GM21576 (cell line): Measurements from ENCODE around the gene RNU6-9.

ENCODE experiments used
- ATAC-seq: cut with Tn5 transposase; IDR thresholded peaks from one replicate; pipeline ENCODE4 v1.9.1; 2021; ENCODE audit warnings: mild to moderate bottlenecking, moderate library complexity; ENCODE audit not compliant: unreplicated experiment

RNU6-9 gene

GRCh38 chr19:916645-917322 lies 23.5 kb downstream of the RNU6-9 start:
- ATAC-seq: no peak

DNA sequence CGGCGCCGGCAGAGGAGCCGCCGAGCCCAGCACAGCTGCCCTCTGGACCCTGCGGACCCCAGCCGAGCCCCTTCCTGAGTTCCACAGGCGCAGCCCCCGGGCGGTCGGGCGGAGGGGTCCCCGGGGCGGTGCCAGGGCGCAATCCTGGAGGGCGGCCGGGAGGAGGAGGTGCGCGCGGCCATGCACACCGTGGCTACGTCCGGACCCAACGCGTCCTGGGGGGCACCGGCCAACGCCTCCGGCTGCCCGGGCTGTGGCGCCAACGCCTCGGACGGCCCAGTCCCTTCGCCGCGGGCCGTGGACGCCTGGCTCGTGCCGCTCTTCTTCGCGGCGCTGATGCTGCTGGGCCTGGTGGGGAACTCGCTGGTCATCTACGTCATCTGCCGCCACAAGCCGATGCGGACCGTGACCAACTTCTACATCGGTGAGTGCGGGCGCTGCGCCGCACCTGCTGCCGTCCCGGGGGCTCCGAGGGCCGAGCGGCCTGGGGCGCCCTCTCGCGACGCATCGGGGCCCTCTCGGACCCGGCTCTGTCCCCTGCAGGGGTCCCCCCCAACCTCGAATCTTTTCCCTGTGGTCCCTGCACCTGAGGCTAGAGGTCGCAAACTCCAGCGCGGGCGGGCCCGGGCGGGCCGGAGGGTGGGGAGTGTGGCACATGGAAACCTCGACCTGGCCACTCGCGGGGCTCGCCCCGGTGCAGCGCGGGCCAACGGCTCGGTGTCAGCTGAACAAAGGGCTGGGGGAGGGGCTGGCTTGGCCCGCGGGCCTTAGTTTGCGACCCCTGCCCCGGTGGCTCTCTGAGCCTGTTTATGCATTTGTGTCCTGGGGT lies 24.3 kb downstream of the RNU6-9 start, which contains the start of gene KISS1R:
Gene KISS1R, plus strand, starts transcription at position 11 of the 829 bp plus-strand sequence. Its CDS starts 170 bp downstream, at position 181.
- ATAC-seq: no peak

DNA sequence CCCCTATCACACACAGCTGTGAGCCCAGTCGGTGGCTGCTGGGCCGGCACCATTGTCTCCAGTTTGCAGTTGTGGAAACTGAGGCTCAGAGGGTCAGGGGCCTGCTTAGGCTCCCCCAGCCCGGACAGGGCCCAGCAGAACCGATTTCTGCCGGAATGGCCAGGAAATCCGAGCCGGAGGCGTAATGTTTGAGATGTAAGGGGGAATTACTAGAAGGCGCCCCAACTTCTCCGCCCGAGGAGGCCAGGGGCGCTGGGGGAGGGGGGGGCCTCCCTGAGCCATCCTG lies 24.8 kb downstream of the RNU6-9 start:
- ATAC-seq: no peak

- no peak for ATAC-seq
Observed at GRCh38 chr19:918481-919198, 25.4 kb downstream of the RNU6-9 start.

DNA sequence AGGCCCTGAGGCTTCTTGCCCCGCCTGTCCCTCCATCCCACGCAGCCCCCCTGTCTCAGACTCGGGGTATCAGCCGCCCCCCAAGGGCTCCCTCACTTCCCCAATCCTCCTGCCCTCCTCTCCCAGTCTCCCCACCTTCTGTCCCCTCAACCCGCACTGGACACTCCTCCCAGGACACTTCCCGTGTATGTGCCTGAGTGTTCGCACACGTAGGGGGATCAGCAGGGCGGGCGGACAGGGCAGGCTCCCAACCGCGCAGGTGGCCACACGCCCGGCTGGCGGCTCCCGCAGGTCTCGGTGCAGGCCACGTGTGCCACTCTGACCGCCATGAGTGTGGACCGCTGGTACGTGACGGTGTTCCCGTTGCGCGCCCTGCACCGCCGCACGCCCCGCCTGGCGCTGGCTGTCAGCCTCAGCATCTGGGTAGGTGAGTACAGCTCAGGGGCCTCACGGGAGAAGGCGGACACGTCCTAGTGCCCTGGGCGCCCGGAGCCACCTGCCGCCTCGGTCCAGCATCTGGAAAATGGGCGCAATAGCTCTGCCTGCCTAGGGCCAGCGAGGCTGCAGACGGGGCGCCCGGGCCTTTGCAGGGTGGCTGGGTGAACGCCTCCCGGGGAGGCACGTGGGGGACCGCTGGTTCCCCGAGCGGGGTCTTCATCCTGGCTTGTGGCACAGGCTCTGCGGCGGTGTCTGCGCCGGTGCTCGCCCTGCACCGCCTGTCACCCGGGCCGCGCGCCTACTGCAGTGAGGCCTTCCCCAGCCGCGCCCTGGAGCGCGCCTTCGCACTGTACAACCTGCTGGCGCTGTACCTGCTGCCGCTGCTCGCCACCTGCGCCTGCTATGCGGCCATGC lies 26.1 kb downstream of the RNU6-9 start:
- no peak for ATAC-seq

DNA sequence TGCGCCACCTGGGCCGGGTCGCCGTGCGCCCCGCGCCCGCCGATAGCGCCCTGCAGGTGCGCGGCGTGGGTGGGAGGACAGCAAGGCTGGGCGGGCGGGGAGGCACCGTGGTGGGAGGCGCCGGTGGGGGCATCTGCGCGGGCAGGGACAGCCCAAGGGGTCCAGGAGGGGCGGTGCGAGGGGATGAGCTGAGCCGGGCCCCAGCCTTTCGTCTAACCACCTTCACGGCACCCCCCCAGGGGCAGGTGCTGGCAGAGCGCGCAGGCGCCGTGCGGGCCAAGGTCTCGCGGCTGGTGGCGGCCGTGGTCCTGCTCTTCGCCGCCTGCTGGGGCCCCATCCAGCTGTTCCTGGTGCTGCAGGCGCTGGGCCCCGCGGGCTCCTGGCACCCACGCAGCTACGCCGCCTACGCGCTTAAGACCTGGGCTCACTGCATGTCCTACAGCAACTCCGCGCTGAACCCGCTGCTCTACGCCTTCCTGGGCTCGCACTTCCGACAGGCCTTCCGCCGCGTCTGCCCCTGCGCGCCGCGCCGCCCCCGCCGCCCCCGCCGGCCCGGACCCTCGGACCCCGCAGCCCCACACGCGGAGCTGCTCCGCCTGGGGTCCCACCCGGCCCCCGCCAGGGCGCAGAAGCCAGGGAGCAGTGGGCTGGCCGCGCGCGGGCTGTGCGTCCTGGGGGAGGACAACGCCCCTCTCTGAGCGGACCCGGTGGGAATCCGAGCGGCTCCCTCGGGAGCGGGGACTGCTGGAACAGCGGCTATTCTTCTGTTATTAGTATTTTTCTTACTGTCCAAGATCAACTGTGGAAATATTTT lies 27.0 kb downstream of the RNU6-9 start:
- ATAC-seq: no peak

DNA sequence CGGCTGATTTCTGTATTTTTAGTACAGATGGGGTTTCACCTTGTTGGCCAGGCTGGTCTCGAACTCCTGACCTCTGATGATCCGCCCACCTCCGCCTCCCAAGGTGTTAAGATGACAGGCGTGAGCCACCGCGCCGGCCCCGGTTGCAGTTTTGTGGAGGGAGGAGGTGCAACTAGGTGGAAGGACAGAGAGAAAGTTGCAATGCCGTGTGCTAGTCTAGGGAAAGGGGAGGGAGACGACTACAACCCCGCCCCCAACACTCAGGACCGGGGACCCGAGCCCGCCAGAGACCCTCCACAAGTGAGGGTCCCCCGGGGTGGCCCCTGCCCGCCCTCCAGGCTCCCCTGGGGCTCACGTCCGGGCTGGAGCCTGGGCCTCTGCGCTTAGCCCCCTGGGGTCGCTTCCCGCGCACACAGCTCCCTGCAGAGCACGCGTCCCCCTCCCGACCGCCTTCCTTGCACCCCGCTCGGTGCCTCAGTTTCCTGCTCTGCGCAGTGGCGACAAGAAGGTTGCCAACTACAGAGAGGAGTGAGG lies 31.3 kb downstream of the RNU6-9 start:
- peak; percentile 1 for ATAC-seq

GRCh38 chr19:925087-925525 lies 31.8 kb downstream of the RNU6-9 start:
- ATAC-seq: peak; percentile 35

DNA sequence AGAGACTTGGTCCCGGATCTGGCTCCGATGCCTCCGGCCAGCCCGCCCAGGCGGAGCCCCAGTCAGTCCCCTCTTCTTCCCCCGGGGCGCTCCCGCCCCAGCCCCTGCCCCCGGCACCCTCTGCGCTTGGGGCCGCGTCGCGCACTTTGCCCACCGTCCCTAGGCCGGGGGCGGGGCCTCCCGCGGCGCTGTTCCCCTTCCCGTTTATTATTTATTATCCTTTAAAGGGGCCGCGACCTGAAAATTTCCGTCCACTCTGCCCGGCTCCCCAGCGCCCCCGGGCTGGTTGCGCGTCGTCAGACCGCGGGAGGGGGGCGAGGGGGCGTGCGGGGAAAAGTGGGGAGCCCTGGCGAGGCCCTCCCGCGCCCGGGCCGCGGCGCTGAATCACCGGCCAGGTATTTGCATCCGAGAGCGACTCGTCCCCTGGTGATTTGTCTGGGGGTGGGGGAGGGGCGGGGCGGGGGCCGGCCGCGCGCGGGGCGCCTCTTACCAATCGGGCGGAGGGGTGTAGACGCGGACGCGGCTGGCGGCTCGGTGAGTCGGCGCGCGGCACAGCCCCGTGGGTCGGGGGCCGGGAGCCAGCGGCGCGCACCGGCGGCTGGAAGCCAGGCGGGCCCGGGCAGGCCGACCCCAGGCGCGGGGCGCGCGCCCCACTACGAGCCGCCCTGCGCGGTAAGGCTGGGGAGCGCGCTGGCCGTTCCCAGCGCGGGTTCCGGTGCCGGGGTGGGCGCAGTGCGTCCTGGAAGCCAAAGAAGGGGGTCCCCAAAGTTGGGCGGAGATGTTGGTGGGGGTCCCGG lies 32.4 kb downstream of the RNU6-9 start, which contains the start of gene ARID3A:
Gene ARID3A, plus strand, starts transcription at position 510 of the 797 bp plus-strand sequence. CDS start 3,494 bp downstream, outside the sequence.
- peak; percentile 38 for ATAC-seq

DNA sequence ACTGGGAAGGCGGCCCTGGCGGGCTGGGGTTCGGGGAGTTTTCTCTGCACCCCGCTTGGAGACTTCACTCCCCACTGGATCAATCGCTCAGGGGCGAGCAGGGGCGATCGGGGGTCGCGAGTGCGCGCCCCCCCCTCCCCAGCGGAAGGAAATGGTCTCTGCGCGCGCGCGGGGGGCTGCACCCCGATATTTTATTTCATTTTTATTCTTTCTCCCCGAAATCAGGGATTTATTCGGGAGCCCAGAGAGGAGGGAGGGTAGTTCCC lies 33.0 kb downstream of the RNU6-9 start:
- no peak for ATAC-seq

DNA sequence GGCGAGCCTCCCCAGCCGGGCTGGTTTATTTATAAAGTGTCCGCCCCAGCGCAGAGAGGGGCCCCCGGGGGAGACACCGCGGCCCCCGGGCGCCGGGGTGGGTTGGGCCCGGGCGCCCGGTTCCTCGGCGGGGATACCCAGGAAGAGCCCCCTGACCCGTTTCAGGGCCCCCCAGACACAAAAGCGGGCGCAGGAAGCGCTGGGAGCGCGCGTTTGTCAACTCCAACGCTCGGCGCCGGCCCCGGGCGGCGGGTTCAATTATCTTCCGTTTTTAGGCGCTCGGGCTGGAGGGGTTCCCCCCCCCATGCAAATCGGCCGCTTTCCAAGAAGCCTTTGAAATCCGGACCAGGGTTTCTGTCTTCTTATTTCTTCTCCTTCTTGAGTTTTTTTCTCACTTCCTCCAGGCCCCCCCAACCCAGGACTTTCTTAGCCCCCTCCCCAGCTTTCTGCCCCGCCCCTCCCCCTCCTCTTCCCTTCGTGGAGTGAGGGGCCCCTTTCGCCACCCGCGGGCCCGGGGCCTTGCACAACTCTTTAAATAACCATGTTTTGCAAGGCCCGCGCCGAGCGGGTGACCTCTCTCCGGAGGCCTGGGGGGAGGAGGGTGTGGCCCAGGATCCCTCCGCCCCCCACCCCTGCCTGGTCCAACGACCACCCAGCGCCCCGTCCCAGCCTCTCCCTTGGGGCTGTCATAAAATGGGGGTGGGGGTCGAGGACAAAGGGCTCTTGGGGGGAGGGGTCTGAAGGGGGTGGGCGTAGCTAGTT lies 33.5 kb downstream of the RNU6-9 start:
- ATAC-seq: no peak

GRCh38 chr19:927351-927779 lies 34.1 kb downstream of the RNU6-9 start:
- no peak for ATAC-seq

DNA sequence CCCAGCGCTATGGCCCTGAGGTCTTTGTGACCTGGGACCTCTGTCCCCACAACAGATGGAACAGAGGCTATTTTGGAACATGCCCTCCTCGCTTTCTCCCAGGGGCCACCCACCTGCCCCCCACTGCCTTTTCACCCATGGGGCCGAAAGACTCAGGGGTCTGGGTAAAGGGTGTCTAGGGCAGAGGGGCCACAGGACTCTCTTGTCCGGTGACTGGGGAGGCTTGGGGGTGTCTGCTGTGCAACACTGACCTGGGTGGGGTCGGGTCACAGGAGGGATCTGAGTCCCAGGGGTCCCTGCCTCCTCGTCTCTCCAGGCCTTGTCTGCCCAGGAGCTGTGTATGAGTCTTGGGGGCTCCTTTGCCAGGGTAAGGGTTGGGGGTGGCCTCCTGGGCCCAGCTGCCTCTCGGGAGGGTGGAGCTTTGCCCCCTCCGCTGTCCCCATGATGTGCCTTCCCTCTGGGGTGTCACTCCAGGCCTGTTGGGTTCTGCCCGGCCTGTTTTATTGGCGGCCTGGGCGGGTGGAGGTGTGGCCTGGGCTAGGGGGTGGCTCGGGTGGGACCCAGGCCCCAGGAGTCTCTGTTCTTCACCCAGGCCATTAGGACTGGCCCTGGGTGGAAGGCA lies 34.6 kb downstream of the RNU6-9 start:
- ATAC-seq: no peak

GRCh38 chr19:928471-929202 lies 35.4 kb downstream of the RNU6-9 start:
- ATAC-seq: no peak

- no peak for ATAC-seq
Observed at GRCh38 chr19:929203-929890, 36.1 kb downstream of the RNU6-9 start.

GRCh38 chr19:929891-930258 lies 36.6 kb downstream of the RNU6-9 start:
- ATAC-seq: no peak
